Hepatocyte (in vitro differentiated cells): ENCODE results near the gene ZFTA.

Source experiments
- EZH2 ChIP-seq: fragments of 200-600 bp; sonication (generic); IDR thresholded peaks from 2 replicates; pipeline ENCODE4 v1.6.1; 2016; ENCODE audit warnings: antibody characterized with exemption, mild to moderate bottlenecking, borderline replicate concordance
- EZH2phosphoT487 ChIP-seq: fragments of 200-600 bp; sonication (generic); IDR thresholded peaks from one replicate; pipeline ENCODE4 v1.6.1; 2018; ENCODE audit warnings: antibody characterized with exemption, mild to moderate bottlenecking, low read depth, moderate library complexity; ENCODE audit not compliant: unreplicated experiment, severe bottlenecking
- TF ChIP-seq, protein P1 (sequence below): fragments of 200-600 bp; sonication (generic); IDR thresholded peaks from 2 replicates; pipeline ENCODE4 v1.5.1; 2016; ENCODE audit warnings: antibody characterized with exemption, mild to moderate bottlenecking; ENCODE audit not compliant: poor library complexity

DNA sequence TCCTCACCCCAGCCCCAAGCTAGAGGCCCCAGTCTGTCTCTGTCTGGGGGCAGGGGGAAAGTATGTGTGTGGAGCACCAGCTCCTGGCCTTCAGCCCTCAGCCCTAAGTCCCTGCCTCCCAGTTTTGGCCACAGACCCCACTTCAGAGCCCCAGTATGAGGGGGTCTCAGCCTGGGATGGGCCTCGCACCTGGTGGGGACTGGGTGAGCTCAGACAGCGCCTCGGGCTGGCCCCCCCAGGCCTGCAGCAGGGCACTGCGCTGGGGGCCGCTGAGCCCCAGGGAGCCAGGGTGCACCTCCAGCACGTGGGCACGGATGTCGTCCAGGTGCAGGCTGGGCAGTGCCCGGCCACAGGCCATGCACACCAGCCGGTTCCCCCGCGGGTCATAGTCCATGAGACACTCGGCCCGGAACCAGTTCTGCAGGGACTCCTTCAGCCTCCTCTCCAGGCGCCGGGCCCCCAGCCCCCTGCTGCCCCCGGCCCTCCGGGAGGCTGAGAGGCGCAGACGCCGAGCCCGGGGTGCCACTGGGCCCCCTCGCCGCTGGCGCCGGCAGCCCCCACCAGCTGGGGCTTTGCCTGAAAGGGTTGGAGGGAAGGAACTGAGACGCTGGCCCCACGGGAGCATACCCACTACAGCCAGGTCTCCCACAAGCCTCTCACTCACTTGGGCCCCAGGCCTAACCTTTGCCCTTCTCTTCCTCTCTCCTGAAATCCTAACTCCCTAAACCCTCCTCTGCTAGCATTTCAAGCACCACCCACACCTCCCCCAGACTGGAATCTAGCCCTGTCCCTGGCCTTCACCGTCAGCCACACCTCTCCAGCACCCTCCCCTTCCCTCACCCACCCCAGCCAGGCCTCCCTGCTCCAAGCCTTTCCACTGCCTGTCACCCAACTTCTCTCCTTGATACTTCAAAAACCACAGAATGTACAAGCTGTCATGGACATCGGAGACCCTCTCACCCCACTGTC is 3.6 kb downstream of the ZFTA start:
- TF ChIP-seq, protein P1, sequence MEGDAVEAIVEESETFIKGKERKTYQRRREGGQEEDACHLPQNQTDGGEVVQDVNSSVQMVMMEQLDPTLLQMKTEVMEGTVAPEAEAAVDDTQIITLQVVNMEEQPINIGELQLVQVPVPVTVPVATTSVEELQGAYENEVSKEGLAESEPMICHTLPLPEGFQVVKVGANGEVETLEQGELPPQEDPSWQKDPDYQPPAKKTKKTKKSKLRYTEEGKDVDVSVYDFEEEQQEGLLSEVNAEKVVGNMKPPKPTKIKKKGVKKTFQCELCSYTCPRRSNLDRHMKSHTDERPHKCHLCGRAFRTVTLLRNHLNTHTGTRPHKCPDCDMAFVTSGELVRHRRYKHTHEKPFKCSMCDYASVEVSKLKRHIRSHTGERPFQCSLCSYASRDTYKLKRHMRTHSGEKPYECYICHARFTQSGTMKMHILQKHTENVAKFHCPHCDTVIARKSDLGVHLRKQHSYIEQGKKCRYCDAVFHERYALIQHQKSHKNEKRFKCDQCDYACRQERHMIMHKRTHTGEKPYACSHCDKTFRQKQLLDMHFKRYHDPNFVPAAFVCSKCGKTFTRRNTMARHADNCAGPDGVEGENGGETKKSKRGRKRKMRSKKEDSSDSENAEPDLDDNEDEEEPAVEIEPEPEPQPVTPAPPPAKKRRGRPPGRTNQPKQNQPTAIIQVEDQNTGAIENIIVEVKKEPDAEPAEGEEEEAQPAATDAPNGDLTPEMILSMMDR: no peak
- TF ChIP-seq EZH2 (no peak), EZH2phosphoT487 (no peak)
